Measurements from ENCODE around the gene PLEKHA6. TPM values are rescaled to one million over a fixed set of nuclear protein-coding genes. Genes with fewer than 3 reads are reported as not detected.

Gene PLEKHA6
- total RNA-seq, 1 experiment from 2014 or later, result not detected

DNA sequence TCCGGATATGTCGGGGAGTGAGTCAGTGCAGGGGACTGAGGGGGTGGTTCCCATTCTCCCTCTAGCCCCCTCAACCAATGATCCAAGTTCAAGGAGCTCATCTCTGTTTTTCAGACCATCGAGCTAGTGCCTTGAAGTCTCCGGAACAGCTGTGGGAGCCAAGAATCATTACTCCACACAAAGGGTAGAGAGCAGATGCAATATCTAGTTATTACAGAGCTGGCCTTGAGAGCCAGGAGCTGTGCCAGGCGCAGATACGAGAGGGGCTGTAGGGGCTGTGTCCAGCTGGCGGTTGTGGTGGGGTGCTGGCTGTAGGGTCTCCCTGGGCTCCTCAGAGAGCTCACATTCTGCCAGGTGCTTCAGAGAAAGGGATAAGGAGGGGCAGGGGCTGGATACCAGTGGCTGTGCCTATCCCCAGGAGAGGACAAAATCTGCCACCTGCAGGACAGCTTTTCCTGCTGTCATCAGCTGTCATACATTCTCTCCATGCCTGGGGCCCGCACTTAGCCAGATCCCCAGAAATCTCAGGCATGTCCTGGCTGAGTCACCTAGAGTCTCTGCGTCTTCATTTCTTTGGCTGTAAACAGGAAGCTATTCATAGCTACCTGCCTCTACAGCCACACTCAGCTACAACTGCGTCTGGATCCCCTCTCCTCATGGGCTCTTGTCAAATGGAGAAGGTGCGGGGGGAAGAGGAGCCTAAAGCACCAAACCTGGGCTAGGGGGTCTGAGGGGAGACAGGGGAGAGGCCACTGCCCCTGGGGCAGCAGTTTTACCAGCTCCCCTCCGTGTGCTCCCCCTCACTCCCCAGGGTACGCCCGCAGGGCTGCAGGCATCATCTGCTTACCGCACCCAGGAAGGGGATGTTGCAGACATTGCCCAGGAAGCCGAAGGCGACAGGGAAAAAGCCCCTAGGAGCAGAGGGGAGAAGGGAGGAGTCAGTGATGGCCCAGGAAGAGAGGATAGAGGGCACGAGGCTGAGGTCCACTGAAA lies 161.1 kb downstream of the PLEKHA6 start:
- no peak overlapping the region for H3K4me3 ChIP-seq
- no peaks in the 10 kb centered on the region for H3K9me3 ChIP-seq
- no peaks in the 10 kb centered on the region for H3K36me3 ChIP-seq
- H3K27me3 ChIP-seq, result peaks cover 5% of the 10 kb centered on the region
- peak; percentile 45 for DNase-seq

DNA sequence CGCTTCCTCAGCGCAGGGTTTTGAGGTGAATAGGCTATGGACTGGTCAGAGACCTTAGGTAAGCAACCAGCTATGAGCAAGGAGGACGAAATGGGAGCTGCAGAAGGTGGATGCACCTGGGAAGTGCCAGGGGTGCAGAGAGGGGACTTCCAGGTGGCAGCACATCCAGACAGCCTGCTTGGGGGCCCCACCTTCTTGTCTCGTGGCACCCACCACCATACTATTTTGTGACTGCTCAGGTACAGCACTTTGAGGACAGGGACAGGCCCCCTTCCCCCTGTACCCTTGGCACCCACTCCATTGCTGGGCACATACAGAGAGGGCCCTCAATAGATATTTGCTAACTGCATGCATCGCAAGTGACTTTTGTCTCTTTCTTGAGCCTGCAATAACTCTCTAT lies 162.7 kb downstream of the PLEKHA6 start:
- no peak for DNase-seq
- Histone ChIP-seq H3K9me3 (no peaks in the 10 kb centered on the region), H3K36me3 (no peaks in the 10 kb centered on the region), H3K27me3 (peaks cover 4% of the 10 kb centered on the region; the same call in 1 of the 2 replicates), H3K4me3 (no peak overlapping the region)

DNA sequence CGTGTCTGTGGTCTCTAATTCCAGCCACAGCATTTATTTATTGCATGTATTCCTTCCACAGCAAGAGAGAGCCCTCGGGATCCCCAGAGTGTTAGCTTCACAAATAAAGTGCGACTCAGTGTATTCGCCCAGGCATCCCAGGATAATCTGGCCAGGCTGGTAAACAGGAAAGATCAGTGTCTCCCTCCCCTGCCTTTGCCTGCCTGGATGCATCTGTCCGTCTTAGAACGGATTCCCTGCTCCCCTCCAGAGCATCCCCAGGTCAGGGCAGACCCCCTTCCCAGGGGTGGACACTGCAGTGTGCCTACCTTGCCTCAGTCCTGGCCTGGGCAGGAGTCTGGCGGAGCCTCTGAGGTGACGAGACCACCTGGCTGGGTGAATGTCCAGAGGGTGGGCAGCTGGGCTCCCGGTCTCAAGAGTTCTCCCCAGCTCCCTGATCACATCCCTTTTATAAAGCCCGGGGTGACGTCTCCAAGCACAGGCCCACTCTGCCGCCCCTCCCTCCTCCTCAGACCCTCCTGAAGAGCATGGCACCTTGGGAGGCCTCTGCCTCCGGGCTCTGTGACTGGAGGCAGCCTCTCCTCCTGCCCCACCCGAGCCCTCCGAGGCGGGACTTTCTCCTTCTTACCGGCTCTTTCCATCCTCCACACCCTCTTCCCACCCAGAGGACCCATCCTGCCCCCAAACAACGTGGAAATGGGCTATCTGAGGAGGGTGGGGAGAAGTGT lies 163.5 kb downstream of the PLEKHA6 start, which contains the start of gene KISS1:
Gene KISS1, minus strand, starts transcription at position 424 of the 728 bp plus-strand sequence. CDS start 3,615 bp downstream, outside the sequence.
- Histone ChIP-seq H3K4me3 (no peak within 1 kb of the TSS), H3K27me3 (peaks cover 4% of the 10 kb centered on the region; the same call in 1 of the 2 replicates), H3K9me3 (no peaks in the 10 kb centered on the region), H3K36me3 (no peaks in the 10 kb centered on the region)
- DNase-seq, result no peak

DNA sequence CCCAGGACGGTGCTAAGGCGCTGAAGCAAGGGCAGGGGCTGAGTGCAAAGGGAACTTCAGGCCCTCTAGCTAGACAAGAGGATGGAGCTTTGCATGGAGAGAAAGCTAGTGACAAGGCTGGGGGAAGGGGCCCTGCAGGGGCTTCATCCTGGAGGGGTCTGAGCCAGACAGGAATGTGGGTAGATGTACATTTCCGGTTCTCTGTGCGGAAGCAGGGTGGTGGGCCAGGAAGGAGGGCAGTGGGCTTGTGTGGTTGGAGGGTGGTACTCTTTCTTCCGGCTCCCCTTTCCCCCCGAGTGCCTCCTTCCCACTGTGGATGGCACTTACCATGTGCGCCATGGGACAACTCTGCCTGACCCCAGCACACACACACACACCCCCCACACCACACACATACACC lies 165.0 kb downstream of the PLEKHA6 start:
- peaks cover 7% of the 10 kb centered on the region for H3K27me3 ChIP-seq
- DNase-seq, result no peak
- no peaks in the 10 kb centered on the region for H3K36me3 ChIP-seq
- no peaks in the 10 kb centered on the region for H3K9me3 ChIP-seq
- no peak overlapping the region for H3K4me3 ChIP-seq

DNA sequence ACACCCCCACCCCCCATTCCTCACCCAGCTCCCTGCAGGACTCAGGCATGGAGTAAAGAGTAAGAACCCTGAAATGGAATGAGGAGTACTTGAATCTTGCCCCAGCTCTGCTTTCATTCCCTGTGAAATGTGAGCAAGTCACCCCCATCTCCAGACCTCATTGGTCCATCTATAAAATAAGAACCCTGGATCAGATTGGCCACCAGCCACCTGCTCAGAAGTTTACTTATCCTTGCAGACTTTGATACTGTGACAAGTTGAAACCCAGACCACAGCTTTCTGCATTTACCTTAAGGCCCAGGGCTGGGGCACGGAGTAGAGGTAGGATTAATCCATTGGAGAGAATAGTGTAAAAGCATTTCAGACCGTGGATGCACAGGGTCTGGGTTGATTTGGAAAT lies 165.6 kb downstream of the PLEKHA6 start:
- Histone ChIP-seq H3K27me3 (peaks cover 14% of the 10 kb centered on the region), H3K36me3 (no peaks in the 10 kb centered on the region), H3K9me3 (no peaks in the 10 kb centered on the region), H3K4me3 (no peak overlapping the region)
- no peak for DNase-seq

DNA sequence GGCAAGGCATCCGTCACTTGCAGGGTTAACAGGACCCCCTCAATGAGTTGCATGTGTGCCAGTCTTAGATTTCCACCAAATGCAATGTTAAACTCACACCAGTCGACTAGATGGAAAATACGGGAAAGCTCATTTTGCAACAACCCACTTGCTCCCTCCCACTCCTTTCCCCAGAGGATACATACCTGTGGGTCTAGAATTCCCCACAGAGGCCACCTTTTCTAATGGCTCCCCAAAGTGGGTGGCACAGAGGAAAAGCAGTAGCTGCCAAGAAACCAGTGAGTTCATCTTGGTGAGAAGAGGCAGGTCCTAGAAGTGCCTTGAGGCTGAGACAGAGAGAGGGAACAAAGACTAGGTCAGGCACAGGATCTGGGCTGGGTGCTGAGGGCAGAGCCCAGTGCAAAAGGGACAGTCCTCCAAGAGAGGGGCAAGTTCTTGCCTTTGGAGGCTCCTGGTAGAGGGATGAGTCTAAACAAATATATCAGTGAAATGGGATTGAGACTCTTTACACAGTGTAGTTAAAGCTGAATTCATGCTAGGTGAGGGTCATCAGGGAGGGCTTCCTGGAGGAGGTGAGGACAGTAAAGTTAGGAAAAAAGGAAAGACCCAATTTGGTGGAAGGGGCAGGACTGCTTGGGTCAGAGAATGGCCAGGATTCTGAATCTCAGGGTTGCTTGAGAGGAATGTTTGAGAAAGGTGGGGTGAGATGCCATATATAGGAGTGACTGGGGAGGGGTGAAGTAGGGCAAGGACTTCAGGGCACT lies 167.0 kb downstream of the PLEKHA6 start:
- Histone ChIP-seq H3K9me3 (no peaks in the 10 kb centered on the region), H3K36me3 (no peaks in the 10 kb centered on the region), H3K27me3 (peaks cover 20% of the 10 kb centered on the region), H3K4me3 (no peak overlapping the region)
- DNase-seq, result no peak

DNA sequence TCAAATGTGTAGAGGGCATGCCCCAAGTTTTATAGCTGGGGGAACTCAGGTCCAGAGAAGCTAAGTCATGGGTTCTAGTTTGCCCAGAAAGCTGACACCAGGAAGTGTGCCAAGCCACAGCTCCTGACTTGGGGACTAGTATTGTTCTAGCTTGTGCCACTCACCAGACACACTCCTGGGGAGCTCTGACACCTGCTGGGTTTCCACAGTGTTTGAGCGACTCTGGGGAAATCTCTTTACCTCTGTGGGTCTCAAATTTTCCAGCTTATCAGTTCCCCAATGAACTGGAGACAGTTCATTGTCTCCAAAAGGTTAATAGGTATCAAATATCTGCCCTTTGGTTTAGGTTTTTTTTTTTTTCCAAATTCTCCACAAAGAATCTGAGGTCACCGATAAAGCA lies 167.7 kb downstream of the PLEKHA6 start:
- no peak overlapping the region for H3K4me3 ChIP-seq
- no peaks in the 10 kb centered on the region for H3K9me3 ChIP-seq
- no peaks in the 10 kb centered on the region for H3K36me3 ChIP-seq
- H3K27me3 ChIP-seq, result peaks cover 25% of the 10 kb centered on the region
- DNase-seq, result no peak

DNA sequence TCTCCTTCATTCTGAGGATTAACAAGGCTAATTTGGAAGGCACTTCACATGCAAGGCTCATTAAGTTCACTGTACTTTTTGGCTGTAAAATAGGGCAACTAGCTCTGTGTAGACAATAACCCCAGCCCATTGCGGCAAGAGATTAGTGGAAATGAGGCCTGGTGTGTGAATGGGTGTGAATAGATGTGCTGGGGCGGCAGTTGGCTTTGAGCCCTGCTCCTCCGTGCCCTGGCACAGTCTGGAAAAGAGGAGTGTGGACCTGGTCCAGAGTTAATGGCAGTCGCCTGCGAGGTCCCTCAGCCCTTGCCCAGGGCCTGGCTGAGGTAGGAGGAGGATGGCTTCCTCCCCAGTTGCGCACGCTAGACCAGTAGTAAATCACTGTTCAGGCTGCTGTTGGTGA lies 168.3 kb downstream of the PLEKHA6 start:
- no peaks in the 10 kb centered on the region for H3K9me3 ChIP-seq
- no peak for DNase-seq

DNA sequence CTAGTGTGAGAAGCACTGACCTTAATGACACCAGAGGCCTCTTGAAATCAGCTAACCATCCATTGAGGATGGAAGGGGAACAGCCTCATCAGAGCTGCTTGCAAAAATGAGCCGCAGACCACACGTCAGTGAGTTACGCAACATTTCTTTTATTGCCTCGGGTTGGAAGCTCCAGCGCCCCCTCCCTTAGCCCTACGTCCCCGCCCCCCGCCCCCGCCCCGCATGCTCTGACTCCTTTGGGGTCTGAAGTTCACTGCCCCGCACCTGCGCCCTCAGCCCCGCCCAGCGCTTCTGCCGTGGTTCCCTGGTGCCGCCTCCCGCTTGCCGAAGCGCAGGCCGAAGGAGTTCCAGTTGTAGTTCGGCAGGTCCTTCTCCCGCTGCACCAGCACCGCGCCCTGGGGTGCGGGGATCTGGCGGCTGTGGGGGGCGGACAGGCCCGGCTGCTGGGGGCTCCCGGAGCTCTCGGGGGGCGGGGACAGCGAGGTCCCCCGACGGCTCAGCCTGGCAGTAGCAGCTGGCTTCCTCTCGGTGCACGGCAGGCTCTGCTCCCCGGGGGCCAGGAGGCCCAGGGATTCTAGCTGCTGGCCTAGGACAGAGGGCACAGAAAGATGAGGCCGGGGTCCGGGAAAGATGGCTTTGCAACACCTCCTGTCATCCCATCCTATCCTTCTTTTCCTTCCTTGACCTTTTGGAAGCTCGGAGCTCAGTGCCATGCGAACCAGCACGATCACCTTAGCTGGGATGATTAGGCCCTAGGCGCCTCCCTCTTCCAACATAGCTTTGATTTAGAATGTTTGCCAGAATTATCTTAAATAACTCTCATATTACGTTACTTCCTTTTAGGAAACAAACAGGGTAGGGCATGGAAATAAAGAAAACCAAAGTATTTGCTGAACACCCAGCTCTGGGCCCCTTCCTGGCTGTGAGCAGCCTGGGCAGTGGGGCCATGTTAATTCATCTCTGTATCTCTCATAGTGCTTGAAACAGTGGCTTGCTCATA lies 169.2 kb downstream of the PLEKHA6 start:
- H3K27me3 ChIP-seq, result peaks cover 36% of the 10 kb centered on the region
- no peak for DNase-seq
- H3K36me3 ChIP-seq, result no peaks in the 10 kb centered on the region
- no peaks in the 10 kb centered on the region for H3K9me3 ChIP-seq
- H3K4me3 ChIP-seq, result no peak overlapping the region

More for the DNA sequence above, 168.3 kb downstream of the PLEKHA6 start:
- no peaks in the 10 kb centered on the region for H3K36me3 ChIP-seq
- peaks cover 31% of the 10 kb centered on the region for H3K27me3 ChIP-seq
- H3K4me3 ChIP-seq, result no peak overlapping the region

DNA sequence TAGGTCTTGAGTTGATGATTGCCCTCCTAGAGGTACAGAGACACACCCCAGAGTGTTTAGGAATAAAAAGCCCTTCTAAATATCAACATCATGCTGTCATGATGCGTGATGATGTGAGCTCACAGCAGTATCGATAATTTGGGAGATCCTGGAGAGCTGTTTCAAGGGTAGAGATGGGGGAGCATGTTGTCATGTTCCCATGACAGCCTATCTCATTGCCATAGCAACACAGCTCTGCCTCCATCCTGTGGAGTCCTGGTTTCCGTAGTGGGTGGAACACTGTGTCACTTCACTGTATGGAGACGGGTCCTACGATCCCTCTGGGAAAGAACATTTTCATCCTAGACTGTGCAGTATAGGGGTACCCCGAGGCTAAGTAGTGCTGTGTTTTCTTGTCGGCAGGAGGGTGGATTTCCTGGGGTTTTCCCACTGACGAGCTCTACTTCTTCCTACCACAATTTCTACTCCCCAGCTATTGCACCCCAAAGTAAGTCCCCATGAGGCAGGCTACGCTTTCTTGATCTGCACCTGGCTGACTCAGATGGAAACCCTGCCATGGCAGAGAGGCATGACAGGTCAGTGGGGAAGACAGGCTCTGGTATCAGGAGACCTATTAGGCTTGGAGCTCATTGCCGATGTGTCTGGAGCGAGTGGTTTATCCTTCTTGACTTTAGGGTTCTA lies 170.6 kb downstream of the PLEKHA6 start:
- Histone ChIP-seq H3K36me3 (no peaks in the 10 kb centered on the region), H3K9me3 (no peaks in the 10 kb centered on the region), H3K27me3 (peaks cover 36% of the 10 kb centered on the region), H3K4me3 (no peak overlapping the region)
- no peak for DNase-seq

DNA sequence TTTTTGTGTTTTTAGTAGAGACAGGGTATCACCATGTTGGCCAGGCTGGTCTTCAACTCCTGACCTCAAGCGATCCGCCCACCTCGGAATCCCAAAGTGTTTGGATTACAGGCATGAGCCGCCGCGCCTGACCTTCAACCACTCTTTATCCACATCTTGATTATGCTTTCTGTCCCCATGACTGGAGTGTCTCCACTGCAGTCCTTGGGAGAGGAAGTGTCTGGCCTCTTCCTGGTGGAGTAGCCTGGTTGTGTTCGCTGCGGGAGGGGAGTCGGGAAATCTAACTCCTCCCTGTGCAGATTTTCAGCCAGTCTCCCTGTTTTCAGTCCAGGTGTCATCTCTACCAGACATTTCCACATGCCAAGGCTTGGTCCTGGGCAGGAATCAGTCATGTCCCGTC lies 173.1 kb downstream of the PLEKHA6 start:
- Histone ChIP-seq H3K9me3 (no peaks in the 10 kb centered on the region), H3K36me3 (no peaks in the 10 kb centered on the region), H3K27me3 (peaks cover 32% of the 10 kb centered on the region), H3K4me3 (no peak overlapping the region)
- no peak for DNase-seq

DNA sequence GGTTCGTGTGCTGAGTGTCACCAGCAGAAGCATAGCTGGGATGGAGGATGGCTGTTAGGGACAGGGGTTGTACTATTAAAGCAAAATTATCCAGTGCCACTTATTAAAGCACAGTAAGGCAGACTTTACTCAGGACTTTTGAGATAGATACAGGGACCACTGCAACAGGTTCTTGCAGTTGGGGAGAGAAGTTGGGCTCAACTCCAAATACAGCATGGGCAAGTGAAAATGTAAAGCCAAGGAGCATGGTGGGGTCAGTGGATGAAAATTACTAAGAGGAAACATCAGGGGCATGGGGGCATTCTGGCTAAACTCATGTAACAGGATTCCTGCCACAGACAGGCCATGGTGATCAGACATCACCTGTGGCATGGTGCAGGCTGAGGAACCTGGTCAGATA lies 178.6 kb downstream of the PLEKHA6 start:
- no peak overlapping the region for H3K4me3 ChIP-seq
- peaks cover 16% of the 10 kb centered on the region for H3K27me3 ChIP-seq
- no peaks in the 10 kb centered on the region for H3K9me3 ChIP-seq
- no peak for DNase-seq
- no peaks in the 10 kb centered on the region for H3K36me3 ChIP-seq

DNA sequence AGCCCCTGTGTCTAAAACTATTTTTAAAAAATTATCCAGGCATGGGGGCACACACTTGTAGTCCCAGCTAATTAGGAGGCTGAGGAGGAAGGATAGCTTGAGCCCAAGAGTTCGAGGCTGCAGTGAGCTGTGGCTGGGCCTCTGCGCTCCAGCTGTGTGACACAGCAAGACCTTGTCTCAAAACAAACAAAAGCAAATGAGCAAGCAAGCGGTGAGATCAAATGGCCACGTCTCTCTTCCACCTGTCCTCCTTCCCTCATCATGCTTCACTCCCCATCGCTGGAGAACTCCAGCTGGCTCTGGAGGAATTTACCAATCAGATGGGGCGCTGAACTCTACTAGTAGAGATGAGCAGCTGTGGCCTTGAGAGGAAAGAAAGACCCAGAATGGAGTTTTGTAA lies 179.6 kb downstream of the PLEKHA6 start:
- no peaks in the 10 kb centered on the region for H3K36me3 ChIP-seq
- H3K4me3 ChIP-seq, result no peak overlapping the region
- no peak for DNase-seq
- H3K27me3 ChIP-seq, result peaks cover 13% of the 10 kb centered on the region
- H3K9me3 ChIP-seq, result no peaks in the 10 kb centered on the region

DNA sequence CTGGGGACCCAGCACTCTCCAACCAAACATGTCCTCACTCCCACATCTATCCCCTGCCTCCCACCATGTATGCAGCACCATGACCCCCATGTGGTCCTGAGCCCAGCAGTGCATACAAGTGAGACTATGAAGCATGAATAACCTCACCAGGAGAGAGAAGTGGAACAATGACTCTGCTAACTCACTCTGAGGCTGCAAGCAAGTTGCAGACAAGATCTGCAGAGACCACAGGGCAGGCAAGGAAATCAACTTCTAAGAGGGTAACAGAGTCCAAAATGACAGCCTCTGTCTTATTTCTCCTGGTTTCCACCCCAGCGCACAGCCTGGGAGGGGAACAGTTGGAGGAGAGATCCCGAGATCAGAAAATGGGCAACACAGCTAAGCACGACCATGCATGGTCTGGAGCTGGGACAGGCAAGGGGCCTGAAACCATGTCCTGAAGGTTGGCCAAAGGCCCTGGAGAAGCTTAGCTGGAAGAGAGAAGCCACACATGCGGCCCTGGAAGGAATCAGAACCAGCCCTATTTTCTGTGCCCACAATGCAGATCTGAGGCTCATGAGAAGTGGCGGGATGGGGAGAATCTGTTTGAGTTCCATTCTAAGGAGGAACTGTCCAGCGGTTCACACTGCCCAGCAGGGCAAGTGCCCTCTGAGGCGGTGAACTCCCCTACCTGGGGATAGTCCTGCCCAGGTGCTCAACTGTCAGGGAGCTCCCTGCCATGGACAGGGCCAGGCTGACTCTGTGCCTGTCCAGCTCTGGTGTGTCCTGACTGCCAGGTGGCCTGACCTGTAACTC lies 181.0 kb downstream of the PLEKHA6 start:
- no peak overlapping the region for H3K4me3 ChIP-seq
- no peaks in the 10 kb centered on the region for H3K9me3 ChIP-seq
- DNase-seq, result no peak
- H3K27me3 ChIP-seq, result peaks cover 13% of the 10 kb centered on the region
- H3K36me3 ChIP-seq, result no peaks in the 10 kb centered on the region

Measured in MG63 (cell line).